ENCODE data around the gene RAD51.

RAD51 gene

DNA sequence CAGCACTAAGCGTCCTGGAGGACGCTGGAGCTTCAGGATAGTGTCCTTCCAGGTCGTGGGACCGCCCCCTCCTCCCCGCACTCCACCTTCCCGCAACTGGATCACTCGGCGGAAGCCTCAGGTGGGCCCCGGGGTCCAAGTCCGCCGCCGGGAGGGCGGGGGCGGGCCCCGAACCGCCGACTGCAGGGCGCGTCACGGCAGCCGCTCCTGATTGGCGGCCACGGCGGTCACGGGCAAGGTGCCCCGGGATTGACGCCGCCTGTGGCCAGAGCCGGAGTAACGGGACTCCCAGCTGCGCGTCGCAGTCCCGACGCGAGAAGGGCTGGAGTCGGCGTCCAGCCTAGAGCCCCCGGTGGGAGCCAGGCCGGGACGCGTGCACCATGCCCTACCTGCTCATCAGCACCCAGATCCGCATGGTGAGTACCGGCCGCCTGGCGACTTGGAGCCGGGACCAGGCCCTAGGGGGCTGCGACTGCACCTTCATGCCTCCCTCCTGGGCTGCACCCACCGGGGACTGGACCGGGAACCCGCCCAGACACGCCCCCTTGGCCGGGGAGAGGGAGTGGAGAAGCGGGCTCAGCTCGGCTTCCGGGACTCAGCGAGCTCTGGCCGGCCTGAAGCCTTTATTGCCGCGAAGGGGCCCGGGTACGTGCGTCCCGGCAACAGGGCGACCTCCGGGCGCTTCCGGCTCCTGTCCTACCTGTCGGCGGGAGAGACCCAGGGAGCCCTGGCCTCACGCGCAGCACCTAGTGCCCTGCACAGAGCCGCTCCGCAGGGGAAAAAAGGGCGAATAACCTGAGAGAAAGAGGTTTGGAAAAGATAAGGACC, 69.0 kb downstream of the RAD51 start, which contains the start of gene GCHFR:
GCHFR (plus strand) TSS at position 268 of the 828 bp plus-strand sequence; CDS start at position 381, 113 bp downstream.
- peak; percentile 91 for DNase-seq

GRCh38 chr15:40764629-40765103, 69.7 kb downstream of the RAD51 start:
- DNase-seq: peak; percentile 74

DNA sequence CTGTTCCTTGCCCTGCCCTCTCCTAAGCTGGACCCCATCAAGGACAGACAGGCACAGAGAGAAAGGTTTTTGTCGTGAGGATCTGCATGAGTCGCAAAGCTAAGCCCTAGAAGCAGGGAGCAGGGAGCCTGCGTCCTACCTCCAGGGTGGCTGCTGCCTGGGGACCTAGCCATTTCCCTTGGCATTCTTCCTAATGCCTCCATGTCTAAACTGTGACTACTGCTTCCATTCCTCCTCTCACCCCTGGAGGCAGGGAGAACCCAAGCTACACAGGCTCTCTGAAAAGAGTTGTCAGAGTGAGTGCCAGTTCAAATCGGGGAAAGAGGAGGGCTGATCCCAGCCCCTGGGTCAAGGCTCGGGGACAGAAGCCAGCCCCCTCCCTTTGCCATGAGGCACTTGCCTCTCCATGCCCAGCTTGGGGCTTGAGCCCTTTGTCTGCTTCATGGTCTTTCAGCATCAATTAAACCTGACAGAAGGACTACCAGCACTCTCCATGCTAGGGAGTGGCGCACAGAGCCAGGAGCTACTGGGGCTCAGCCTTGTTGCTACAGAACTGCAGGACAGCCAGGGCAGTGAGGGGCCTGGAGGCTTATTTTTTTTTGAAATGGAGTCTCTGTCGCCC, 71.3 kb downstream of the RAD51 start:
- no peak for DNase-seq

DNA sequence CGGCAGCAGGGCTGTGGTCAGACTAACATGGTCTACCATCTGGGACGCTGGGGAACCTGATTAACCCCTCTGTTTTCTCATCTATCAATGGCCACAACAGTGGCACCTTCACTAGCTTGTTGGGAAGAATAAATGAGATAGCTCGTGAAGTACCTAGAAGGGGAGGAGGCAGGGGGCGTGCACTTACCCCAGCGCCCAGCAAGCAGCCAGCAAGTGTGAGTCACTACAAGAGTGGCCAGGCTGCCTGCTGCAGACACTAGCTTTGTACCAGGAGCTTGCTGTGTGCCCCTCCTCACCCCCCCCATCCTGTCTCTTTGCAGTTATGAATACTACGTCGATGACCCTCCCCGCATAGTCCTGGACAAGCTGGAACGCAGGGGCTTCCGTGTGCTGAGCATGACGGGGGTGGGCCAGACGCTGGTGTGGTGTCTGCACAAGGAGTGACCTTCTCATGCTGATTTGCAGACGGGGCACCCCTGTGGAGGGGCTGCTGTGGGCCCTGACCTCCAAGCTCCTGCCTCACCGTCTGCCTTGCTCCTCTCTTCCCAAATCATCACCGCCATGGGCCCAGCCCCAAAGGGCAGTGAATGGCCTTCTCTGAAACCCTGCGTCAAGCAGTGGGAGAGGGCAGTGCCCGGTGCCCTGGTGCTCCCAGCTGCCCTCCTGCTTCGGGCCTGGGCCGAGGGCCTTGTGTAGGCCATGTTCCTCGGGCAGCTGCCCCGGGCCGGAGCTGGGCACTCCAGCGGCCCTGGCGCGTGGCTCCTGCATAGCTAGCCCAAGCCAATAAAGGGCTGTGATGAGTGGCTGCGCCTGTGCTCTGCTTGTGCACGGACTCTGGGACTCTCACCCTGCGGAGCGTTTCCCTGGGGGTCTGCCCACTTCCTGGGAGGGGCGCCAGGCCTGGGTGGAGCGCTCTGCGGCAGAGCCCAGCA, 72.2 kb downstream of the RAD51 start:
- no peak for DNase-seq

GRCh38 chr15:40767838-40768500, 73.0 kb downstream of the RAD51 start:
- DNase-seq: no peak

GRCh38 chr15:40768521-40769273, 73.7 kb downstream of the RAD51 start:
- no peak for DNase-seq

DNA sequence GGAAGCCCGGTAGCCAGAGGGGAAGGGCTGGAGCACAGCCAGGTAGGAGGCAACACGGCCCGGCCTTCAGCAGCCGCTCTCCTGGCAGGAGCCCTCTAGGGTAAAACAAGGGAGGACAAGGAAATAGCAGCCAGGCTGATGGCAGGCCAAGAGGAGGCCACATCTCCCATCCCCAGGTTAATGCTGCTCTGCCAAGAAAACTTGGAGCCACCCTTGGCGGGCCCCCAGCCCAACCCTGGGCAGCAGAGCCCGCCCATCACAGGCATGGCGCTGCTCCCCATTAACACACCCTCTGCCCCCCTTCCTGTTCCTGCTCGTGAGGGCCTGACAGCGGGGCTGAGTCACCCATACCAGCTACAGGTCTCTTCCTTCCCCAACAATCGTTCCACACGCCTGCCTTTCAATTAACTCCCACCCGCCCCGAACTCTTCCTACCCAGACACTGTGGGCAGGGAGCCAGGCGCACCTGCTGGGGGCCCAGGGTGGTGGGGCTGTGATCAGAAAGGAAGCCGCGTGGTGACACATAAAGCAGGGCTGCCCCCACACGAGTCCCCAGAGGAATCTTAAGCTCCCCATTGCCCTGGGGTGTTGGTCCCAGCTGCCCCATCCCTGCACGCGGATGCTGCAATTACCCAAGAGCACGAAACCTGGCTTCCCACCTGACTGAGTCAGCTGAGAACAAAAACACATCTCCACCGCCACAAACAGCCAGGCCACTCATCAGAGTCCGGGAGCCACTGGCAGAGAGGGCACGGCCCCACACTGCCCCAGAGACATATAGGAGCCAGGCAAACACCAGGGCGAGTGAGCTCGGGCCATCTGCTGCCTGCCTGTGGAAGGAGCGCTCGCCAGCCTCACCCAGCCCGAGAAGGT, 74.5 kb downstream of the RAD51 start, which contains the start of gene C15orf62:
C15orf62 (plus strand) TSS at position 707 of the 873 bp plus-strand sequence. CDS start 516 bp downstream, outside the sequence.
- no peak for DNase-seq

DNA sequence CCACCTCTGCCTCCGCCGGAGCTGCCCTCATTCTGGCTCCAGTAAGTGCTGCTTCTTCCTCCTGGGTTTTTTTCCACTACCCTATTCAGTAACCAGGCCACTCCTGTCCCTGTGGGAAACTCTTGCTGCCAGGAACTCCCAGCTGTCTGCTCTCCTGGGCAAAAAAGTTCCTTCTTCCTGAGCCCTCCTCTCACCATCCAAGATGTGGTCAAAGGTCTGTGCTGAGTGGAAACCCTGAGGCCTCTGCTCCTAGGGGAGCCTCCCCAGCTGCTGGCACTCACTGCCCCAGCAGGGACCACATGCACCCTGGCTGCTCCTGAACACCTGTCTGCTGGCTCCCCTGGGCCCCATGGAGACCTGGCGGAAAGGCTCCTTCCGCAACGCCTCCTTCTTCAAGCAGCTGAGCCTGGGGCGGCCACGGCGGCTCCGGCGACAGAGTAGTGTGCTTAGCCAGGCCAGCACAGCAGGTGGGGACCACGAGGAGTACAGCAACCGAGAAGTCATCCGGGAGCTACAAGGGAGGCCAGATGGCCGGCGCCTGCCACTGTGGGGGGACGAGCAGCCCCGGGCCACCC, 75.3 kb downstream of the RAD51 start:
- no peak for DNase-seq

DNA sequence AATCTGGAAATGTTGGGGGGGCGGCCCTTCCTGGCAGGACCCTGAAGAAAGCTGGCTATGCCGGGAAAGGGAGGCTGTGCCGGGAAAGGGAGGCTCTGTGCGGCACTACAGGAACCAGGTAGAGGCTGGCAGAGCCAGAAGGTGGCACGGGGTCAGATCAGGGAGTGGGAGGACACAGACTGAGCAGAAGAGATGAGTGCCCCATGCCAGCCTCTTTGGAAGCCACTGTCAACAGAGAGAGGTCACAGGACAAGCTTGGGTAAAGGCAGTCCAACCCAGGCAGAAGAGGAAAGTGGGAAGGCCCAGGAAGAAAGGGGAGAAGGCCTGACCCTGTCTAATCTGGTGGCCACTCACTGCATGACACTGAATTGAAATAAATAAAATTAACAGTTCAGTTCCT, 76.3 kb downstream of the RAD51 start:
- no peak for DNase-seq

- DNase-seq: no peak
Observed at GRCh38 chr15:40772014-40772413, 77.0 kb downstream of the RAD51 start.

DNA sequence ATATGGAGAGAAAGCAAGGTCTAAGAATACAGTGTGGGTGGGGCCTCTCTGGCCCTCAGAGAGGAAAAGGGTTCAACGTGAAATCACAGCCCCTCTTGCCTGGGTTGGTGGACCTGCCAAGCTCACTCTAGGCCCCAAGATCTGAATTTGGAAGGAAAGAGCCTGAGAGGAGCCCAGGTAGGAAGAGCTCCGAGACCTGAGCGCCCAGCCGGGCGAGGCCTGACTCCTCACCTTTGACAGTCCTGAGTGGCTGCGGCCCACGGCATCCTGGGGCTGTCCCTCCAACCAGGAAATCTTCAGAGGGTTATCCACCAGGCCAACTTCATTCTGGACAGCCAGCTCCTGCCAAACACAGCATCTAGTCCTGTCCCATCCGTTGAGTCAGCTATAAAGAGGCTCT, 78.5 kb downstream of the RAD51 start:
- DNase-seq: no peak

- DNase-seq: no peak
Observed at GRCh38 chr15:40773902-40774301, 78.9 kb downstream of the RAD51 start.

DNA sequence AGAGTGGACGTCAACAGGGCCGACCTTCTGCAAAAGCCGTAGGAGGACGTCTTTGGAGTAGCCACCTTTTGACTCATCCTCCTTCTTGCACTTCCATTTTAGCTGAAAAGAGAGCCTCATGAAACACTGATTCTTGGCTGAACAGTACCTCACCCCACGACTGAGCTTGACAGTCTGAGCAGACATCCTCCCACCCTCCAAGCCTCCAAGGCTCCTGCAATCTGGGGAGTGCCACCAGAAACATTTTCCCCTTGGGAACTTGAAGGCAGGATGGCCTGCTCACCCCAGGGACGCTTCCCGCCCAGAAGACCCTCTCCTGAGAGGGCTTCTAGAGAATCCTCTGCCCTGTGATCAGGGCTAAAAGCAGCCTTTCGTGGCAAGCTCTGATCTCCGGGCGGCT, 80.0 kb downstream of the RAD51 start:
- no peak for DNase-seq

DNA sequence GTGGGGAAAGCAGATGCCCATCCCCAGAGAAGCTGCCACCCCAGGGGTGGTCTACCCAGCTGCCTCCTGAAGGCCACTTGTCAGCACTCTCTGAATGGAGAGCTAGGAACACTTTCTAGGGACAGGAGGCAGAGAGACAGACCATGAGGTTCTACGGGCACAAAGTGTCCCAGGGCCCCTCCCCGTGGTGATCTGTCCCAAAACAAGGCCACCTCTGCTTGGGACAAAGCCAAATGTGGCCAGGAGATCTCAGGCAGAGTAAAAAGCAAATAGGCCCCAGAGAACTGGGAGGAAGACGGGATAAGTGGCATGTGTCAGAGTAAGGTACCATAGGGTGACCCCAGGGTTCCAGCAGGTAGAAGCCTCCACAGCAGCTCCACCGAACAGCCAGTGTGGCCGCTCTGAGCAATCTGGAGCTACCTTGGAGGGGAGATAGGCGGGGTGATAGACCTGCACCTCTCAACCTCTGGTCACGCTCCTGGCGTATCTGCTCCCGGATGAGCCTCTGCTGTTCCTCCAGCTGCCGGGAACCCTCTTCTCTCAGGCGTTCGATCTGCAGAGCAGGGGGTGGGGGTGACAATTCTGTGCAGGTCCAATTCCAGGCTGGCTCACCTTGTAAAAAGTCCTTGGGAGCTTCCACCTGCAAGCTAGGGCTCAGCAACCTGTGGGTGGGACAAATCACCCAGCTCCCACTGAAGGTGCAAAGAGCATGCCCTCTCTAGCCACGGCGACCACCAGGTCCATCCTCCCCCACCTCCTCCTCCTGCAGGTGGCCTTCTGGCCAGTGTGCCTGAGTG, 81.0 kb downstream of the RAD51 start:
- no peak for DNase-seq

GRCh38 chr15:40776537-40777141, 81.7 kb downstream of the RAD51 start:
- DNase-seq: no peak

Data from OCI-M1 (cell line).